ENCODE data around the gene CCR5. TPM values are rescaled to one million over a fixed set of nuclear protein-coding genes. Genes with fewer than 3 reads are reported as not detected.
"Not testable (repeated sequence)": the region's sequence is repeated elsewhere in the genome, so short reads cannot be mapped to it uniquely, and the experiment has no call there.

The CCR5 gene
- total and polyA plus RNA-seq, 4 experiments from 2014 or later = 0.59 to 6.9 (median 6.2) TPM

DNA sequence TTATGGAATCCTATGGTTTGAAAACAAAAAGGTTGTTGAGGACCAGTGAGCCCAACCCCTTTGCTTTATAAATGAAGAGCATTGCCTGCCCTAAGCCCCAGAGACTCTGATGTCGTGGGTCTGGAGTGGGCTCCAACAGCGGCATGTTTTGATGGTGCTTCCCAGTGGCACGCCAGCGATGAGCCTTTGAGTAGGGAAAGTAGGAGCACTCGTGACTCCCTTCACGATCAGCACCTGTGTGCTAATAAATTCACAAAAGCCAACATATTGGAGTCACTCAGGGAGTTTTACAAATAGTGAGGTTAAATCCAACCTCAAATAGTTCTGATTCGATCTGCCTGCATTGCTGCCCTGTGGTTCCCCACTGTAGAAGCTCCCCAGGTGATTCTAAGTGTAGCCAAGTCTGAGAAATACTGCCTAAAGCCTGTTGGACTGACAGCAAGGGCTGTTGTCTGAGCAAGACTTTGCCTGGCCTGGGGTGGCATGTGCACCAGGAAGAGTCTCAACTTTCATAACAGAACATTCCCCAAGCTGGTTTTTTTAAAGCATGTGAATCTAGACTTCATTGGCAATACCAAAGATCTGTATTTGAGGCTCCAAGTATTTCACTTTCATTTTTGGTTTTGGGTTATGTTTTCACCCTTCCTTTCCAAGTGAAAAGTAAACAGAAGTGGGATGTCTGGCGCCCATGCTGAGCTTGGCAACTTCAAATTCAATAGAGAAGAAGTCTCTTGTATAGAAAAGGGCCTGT, 9.9 kb downstream of the CCR5 start:
- peaks cover 33% of the 10 kb centered on the region for H3K4me1 ChIP-seq (ENCODE audit: insufficient read depth, low read length)
- intact Hi-C loops (cut with micrococcal nuclease) = no loop called here
- Mint-ChIP-seq H3K4me1 (peaks cover 24 to 59% (median 41%) of the 10 kb centered on the region in 4 donors), H3K27ac (peak overlapping the region; percentile 24 to 84 (median 67)), H3K36me3 (no peaks in the 10 kb centered on the region), H3K9me3 (no peaks in the 10 kb centered on the region), H3K4me3 (peak overlapping the region in 7 of 8 donors; percentile 37 to 78 (median 59)), H3K27me3 (no peaks in the 10 kb centered on the region)
- H3K9me3 ChIP-seq (ENCODE audit: control insufficient read depth in 1 of 2, low read length in 2 of 2) = no peaks in the 10 kb centered on the region
- no peak for DNase-seq
- CTCF ChIA-PET (ENCODE audit: partially characterized antibody) = interaction anchor here (1.6 to 2.0 kb wide), 2 partner anchors 12 to 104 kb away, joined by 4 to 15 read pairs; no protein-coding TSS in a partner anchor
- no peak overlapping the region for H3K27ac ChIP-seq (ENCODE audit: low read depth, low read length)
- POLR2A ChIA-PET (ENCODE audit: partially characterized antibody) = interaction anchor here (0.7 kb wide), 1 partner anchor 12 kb away, joined by 3 read pairs; no protein-coding TSS in a partner anchor
- H3K27me3 ChIP-seq (ENCODE audit: insufficient read depth, low read length) = no peaks in the 10 kb centered on the region
- no peak overlapping the region for H3K4me3 ChIP-seq (ENCODE audit: low read length in 2 of 2)
- H3K36me3 ChIP-seq (ENCODE audit: insufficient read depth, low read length) = no peaks in the 10 kb centered on the region

GRCh38 chr3:46381625-46382024, 10.9 kb downstream of the CCR5 start:
- DNase-seq = no peak
- ChIA-PET CTCF (ENCODE audit: partially characterized antibody) (interaction anchor here (0.8 to 2.0 kb wide), 2 partner anchors 9 to 13 kb away, joined by 3 to 15 read pairs; no protein-coding TSS in a partner anchor), POLR2A (ENCODE audit: partially characterized antibody) (no interaction called here)
- H3K9me3 ChIP-seq (ENCODE audit: control insufficient read depth in 1 of 2, low read length in 2 of 2) = no peaks in the 10 kb centered on the region
- Mint-ChIP-seq H3K36me3 (peaks cover 0 to 3% of the 10 kb centered on the region in 2 donors), H3K27ac (no peak overlapping the region), H3K9me3 (peaks cover 0 to under 1% (median 0%) of the 10 kb centered on the region in 8 donors), H3K27me3 (no peaks in the 10 kb centered on the region), H3K4me1 (peaks cover 24 to 49% (median 33%) of the 10 kb centered on the region in 4 donors), H3K4me3 (no peak overlapping the region)
- H3K27ac ChIP-seq (ENCODE audit: low read depth, low read length) = no peak overlapping the region
- no peak overlapping the region for H3K4me3 ChIP-seq (ENCODE audit: low read length in 2 of 2)
- H3K36me3 ChIP-seq (ENCODE audit: insufficient read depth, low read length) = no peaks in the 10 kb centered on the region
- peaks cover 23% of the 10 kb centered on the region for H3K4me1 ChIP-seq (ENCODE audit: insufficient read depth, low read length)
- intact Hi-C loops (cut with micrococcal nuclease) = no loop called here
- H3K27me3 ChIP-seq (ENCODE audit: insufficient read depth, low read length) = no peaks in the 10 kb centered on the region

GRCh38 chr3:46383211-46383950, 12.6 kb downstream of the CCR5 start:
- Mint-ChIP-seq H3K27ac (no peak overlapping the region), H3K36me3 (peaks cover 0 to 3% of the 10 kb centered on the region in 2 donors), H3K9me3 (peaks cover 0 to 3% (median 0%) of the 10 kb centered on the region in 8 donors), H3K4me3 (no peak overlapping the region), H3K27me3 (no peaks in the 10 kb centered on the region), H3K4me1 (peaks cover 20 to 37% (median 26%) of the 10 kb centered on the region in 4 donors)
- Histone ChIP-seq H3K9me3 (ENCODE audit: control insufficient read depth in 1 of 2, low read length in 2 of 2) (no peaks in the 10 kb centered on the region), H3K27me3 (ENCODE audit: insufficient read depth, low read length) (no peaks in the 10 kb centered on the region), H3K36me3 (ENCODE audit: insufficient read depth, low read length) (no peaks in the 10 kb centered on the region), H3K27ac (ENCODE audit: low read depth, low read length) (no peak overlapping the region), H3K4me1 (ENCODE audit: insufficient read depth, low read length) (peaks cover 21% of the 10 kb centered on the region), H3K4me3 (ENCODE audit: low read length in 2 of 2) (no peak overlapping the region)
- POLR2A ChIA-PET (ENCODE audit: partially characterized antibody) = interaction anchor here (1.1 to 2.0 kb wide), 2 partner anchors 12 to 15 kb away, joined by 3 to 12 read pairs; partner anchors contain the start of gene CCR5
- CTCF ChIA-PET (ENCODE audit: partially characterized antibody) = interaction anchor here (1.1 to 3.2 kb wide), 6 partner anchors 12 to 723 kb away, joined by 3 to 14 read pairs (median 8); partner anchors contain the start of gene CCR5
- DNase-seq = no peak
- intact Hi-C loops (cut with micrococcal nuclease) = no loop called here

DNA sequence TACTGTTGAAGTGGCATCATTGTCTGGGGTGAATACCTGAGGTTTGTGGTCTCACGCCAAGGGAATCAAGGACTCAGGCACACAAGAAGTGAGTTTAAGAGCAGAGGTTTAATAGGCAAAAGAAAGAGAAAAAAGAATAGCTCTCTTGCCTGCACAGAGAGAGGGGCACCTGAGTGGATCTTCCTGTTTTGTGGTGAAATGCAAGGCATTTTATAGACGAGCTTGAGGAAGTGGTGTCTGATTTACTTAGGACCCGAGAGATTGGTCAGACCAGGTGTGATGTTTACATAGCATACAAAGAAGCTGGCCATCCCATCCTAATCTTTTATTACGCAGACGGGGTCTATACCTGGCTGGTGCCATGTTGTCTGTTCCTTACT, 13.2 kb downstream of the CCR5 start:
- ChIA-PET CTCF (ENCODE audit: partially characterized antibody) (interaction anchor here (1.4 to 3.2 kb wide), 4 partner anchors 12 to 305 kb away, joined by 3 to 14 read pairs (median 12); partner anchors contain the start of gene CCR5), POLR2A (ENCODE audit: partially characterized antibody) (interaction anchor here (2.0 kb wide), 1 partner anchor 13 kb away, joined by 12 read pairs; the partner anchor contains the start of gene CCR5)
- H3K4me3 Mint-ChIP-seq = no peak overlapping the region
- H3K27ac ChIP-seq (ENCODE audit: low read depth, low read length) = no peak overlapping the region
- DNase-seq = no peak
- no peaks in the 10 kb centered on the region for H3K9me3 ChIP-seq (ENCODE audit: control insufficient read depth in 1 of 2, low read length in 2 of 2)
- peaks cover 20 to 35% (median 24%) of the 10 kb centered on the region in 4 donors for H3K4me1 Mint-ChIP-seq
- H3K27ac Mint-ChIP-seq = no peak overlapping the region
- H3K9me3 Mint-ChIP-seq = peaks cover 0 to 3% (median 0%) of the 10 kb centered on the region in 8 donors
- H3K4me1 ChIP-seq (ENCODE audit: insufficient read depth, low read length) = peaks cover 21% of the 10 kb centered on the region
- no peaks in the 10 kb centered on the region for H3K36me3 ChIP-seq (ENCODE audit: insufficient read depth, low read length)
- no peaks in the 10 kb centered on the region for H3K27me3 Mint-ChIP-seq
- no peak overlapping the region for H3K4me3 ChIP-seq (ENCODE audit: low read length in 2 of 2)
- H3K36me3 Mint-ChIP-seq = peaks cover 0 to 3% of the 10 kb centered on the region in 2 donors
- intact Hi-C loops (cut with micrococcal nuclease) = no loop called here
- no peaks in the 10 kb centered on the region for H3K27me3 ChIP-seq (ENCODE audit: insufficient read depth, low read length)

DNA sequence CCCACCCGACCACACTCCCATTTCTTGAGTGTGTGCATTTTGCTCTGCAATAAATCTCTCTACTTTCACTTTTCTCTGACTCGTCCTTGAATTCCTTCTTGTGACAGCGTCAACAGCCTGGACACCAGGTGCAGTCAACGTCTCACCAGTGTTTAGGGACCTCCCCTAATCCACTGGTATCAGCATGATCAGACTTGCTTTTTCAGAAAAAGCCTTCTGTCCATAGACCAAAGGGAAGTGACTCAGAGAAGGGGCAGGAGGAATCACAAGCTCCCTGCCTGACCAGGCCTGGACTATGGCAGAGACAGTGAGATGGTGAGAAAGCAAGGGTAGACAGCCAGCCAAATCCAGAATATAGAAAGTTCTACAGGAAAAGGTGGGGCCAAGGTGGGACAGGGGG, 15.5 kb downstream of the CCR5 start:
- Mint-ChIP-seq H3K36me3 (peaks cover 0 to 3% of the 10 kb centered on the region in 2 donors), H3K4me1 (peaks cover 9 to 21% (median 12%) of the 10 kb centered on the region in 4 donors), H3K27ac (peak overlapping the region in 1 of 7 donors; percentile 78), H3K27me3 (no peaks in the 10 kb centered on the region), H3K9me3 (peaks cover 0 to 3% (median 0%) of the 10 kb centered on the region in 8 donors), H3K4me3 (no peak overlapping the region)
- H3K4me3 ChIP-seq (ENCODE audit: low read length in 2 of 2) = no peak overlapping the region
- no peak overlapping the region for H3K27ac ChIP-seq (ENCODE audit: low read depth, low read length)
- CTCF ChIA-PET (ENCODE audit: partially characterized antibody) = interaction anchor here (1.0 to 1.8 kb wide), 3 partner anchors 8 to 16 kb away, joined by 3 to 4 read pairs (median 4); partner anchors contain the start of gene CCR5
- no peaks in the 10 kb centered on the region for H3K27me3 ChIP-seq (ENCODE audit: insufficient read depth, low read length)
- no peaks in the 10 kb centered on the region for H3K9me3 ChIP-seq (ENCODE audit: control insufficient read depth in 1 of 2, low read length in 2 of 2)
- H3K36me3 ChIP-seq (ENCODE audit: insufficient read depth, low read length) = no peaks in the 10 kb centered on the region
- peaks cover 11% of the 10 kb centered on the region for H3K4me1 ChIP-seq (ENCODE audit: insufficient read depth, low read length)
- DNase-seq = no peak
- POLR2A ChIA-PET (ENCODE audit: partially characterized antibody) = no interaction called here
- intact Hi-C loops (cut with micrococcal nuclease) = no loop called here

DNA sequence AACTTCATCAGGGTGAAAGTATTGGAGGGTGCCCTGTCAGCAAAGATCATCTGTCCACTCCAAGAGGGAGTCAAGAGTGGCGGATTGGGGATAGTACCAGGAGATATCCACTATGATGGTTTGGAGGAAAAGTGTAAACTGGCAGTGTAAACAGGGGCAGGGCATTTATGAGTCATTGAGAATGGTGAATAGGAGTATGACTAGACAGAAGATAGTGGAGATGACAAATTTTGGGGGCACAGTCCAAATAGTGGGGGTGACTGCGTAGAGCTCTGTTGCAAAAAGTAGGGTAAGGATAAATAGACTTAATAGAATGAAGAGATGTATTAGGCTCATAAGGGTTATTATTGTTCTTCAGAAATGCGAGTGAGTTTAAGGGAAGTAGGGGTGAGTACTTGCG, 18.1 kb downstream of the CCR5 start:
- H3K36me3 Mint-ChIP-seq; H3K4me1 ChIP-seq (ENCODE audit: insufficient read depth, low read length); DNase-seq; POLR2A ChIA-PET (ENCODE audit: partially characterized antibody); H3K9me3 Mint-ChIP-seq; H3K27me3 ChIP-seq (ENCODE audit: insufficient read depth, low read length); H3K4me1 Mint-ChIP-seq; H3K27ac ChIP-seq (ENCODE audit: low read depth, low read length); CTCF ChIA-PET (ENCODE audit: partially characterized antibody); intact Hi-C loops (cut with micrococcal nuclease); H3K36me3 ChIP-seq (ENCODE audit: insufficient read depth, low read length); H3K27ac Mint-ChIP-seq; H3K27me3 Mint-ChIP-seq; H3K4me3 ChIP-seq (ENCODE audit: low read length in 2 of 2); H3K9me3 ChIP-seq (ENCODE audit: control insufficient read depth in 1 of 2, low read length in 2 of 2); H3K4me3 Mint-ChIP-seq: not testable (repeated sequence)

DNA sequence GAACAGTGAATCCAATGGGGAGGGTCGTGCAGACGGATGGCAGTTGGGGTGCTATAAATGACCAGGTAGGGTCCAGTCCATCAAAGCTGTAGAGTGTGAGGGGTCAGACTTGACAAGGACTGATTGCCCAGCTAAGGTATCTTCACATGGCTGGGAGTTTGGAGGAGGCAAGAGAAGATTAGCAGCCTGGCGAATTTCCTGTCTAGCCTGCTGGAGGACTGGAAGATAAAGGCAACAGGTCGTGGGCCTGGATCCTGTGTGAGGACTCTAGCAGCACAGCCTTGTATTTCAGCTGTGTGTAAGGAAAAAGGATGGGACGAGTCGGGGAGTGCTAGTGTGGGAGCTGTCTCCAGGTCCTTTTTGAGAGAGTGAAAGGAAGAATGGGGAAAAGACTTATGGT, 18.6 kb downstream of the CCR5 start:
- no peaks in the 10 kb centered on the region for H3K27me3 Mint-ChIP-seq
- ChIA-PET POLR2A (ENCODE audit: partially characterized antibody) (no interaction called here), CTCF (ENCODE audit: partially characterized antibody) (no interaction called here)
- Histone ChIP-seq H3K4me3 (ENCODE audit: low read length in 2 of 2) (no peak overlapping the region), H3K27ac (ENCODE audit: low read depth, low read length) (no peak overlapping the region), H3K9me3 (ENCODE audit: control insufficient read depth in 1 of 2, low read length in 2 of 2) (no peaks in the 10 kb centered on the region), H3K36me3 (ENCODE audit: insufficient read depth, low read length) (no peaks in the 10 kb centered on the region), H3K27me3 (ENCODE audit: insufficient read depth, low read length) (no peaks in the 10 kb centered on the region), H3K4me1 (ENCODE audit: insufficient read depth, low read length) (no peaks in the 10 kb centered on the region)
- H3K36me3 Mint-ChIP-seq = peaks cover 0 to 3% of the 10 kb centered on the region in 2 donors
- DNase-seq = no peak
- no peak overlapping the region for H3K27ac Mint-ChIP-seq
- H3K4me1 Mint-ChIP-seq = peaks cover 0 to 3% (median 1%) of the 10 kb centered on the region in 4 donors
- H3K4me3 Mint-ChIP-seq = no peak overlapping the region
- intact Hi-C loops (cut with micrococcal nuclease) = no loop called here
- peaks cover 0 to 3% (median 0%) of the 10 kb centered on the region in 8 donors for H3K9me3 Mint-ChIP-seq
